ENCODE data around the gene ANK3.

- no peak for TF ChIP-seq CTCF (IDR thresholded peaks at IDR 0.05)
- no peak for TF ChIP-seq POLR2A (IDR thresholded peaks at IDR 0.05)
- TF ChIP-seq POLR2AphosphoS5 (IDR thresholded peaks at IDR 0.05), result no peak
These were observed 33.1 kb upstream of the ANK3 start for GRCh38 chr10:60422809-60423208.

Measured in breast epithelium (tissue), 3 donors.